CD4-positive, alpha-beta memory T cell (primary cell): ENCODE results near the gene PFKL. TPM values are rescaled to one million over a fixed set of nuclear protein-coding genes. Genes with fewer than 3 reads are reported as not detected.
"Not testable (repeated sequence)": the region's sequence is repeated elsewhere in the genome, so short reads cannot be mapped to it uniquely, and the experiment has no call there.

ENCODE experiments used
- CTCF ChIA-PET: fragments of 350-600 bp; sonication (Branson Sonifier 250); formaldehyde crosslinking; loops from one replicate; lab custom pipeline; 2021; ENCODE audit warnings: inconsistent platforms; ENCODE audit not compliant: partially characterized antibody; lab: Charles Lee
- POLR2A ChIA-PET: fragments of 350-600 bp; sonication (Branson Sonifier 250); formaldehyde crosslinking; loops from one replicate; lab custom pipeline; 2021; ENCODE audit not compliant: partially characterized antibody; lab: Charles Lee
- DNase-seq, 5 donors: peaks; one replicate each; pipeline versions ENCODE4 v3.0.0 to v3.0.0-alpha.2; 2020 to 2022; ENCODE audit warnings: mixed read lengths in 1 of 5
- H3K27ac ChIP-seq: one replicate; pipeline ENCODE4 v1.7.0; 2013; ENCODE audit warnings: low read depth, low read length
- H3K27me3 ChIP-seq: 2 replicates; pipeline ENCODE4 v1.7.0; 2013; ENCODE audit warnings: mild to moderate bottlenecking, low read length, moderate library complexity; ENCODE audit not compliant: insufficient read depth
- H3K36me3 ChIP-seq: 2 replicates; pipeline ENCODE4 v1.7.0; 2013; ENCODE audit warnings: mild to moderate bottlenecking, low read length, moderate library complexity; ENCODE audit not compliant: insufficient read depth
- H3K4me1 ChIP-seq: 2 replicates; pipeline ENCODE4 v1.7.0; 2013; ENCODE audit warnings: mild to moderate bottlenecking, low read length, moderate library complexity; ENCODE audit not compliant: insufficient read depth
- H3K4me3 ChIP-seq, 2 donors: one replicate each; pipeline ENCODE4 v1.7.0; 2013; ENCODE audit warnings: low read length in 2 of 2, mild to moderate bottlenecking in 1 of 2
- H3K9me3 ChIP-seq, 2 donors: one replicate each; pipeline ENCODE4 v1.7.0; 2013; ENCODE audit warnings: low read length in 2 of 2, control low read depth in 1 of 2; ENCODE audit not compliant: control insufficient read depth in 1 of 2
- H3K27ac Mint-ChIP-seq, 7 donors: one replicate each; pipeline ENCODE4 v1.8.0; 2020 to 2021; ENCODE audit warnings: mixed read lengths in 7 of 7, mild to moderate bottlenecking in 6 of 7, inconsistent platforms in 3 of 7, moderate library complexity in 3 of 7
- H3K27me3 Mint-ChIP-seq, 2 donors: one replicate each; pipeline ENCODE4 v1.8.0; 2020 to 2021; ENCODE audit warnings: mixed read lengths in 2 of 2
- H3K36me3 Mint-ChIP-seq, 2 donors: one replicate each; pipeline ENCODE4 v1.8.0; 2020 to 2021; ENCODE audit warnings: mixed read lengths in 2 of 2, inconsistent platforms in 1 of 2, mild to moderate bottlenecking in 1 of 2
- H3K4me1 Mint-ChIP-seq, 4 donors: one replicate each; pipeline ENCODE4 v1.8.0; 2020 to 2021; ENCODE audit warnings: mixed read lengths in 4 of 4, mild to moderate bottlenecking in 1 of 4
- H3K4me3 Mint-ChIP-seq, 8 donors: one replicate each; pipeline ENCODE4 v1.8.0; 2020 to 2021; ENCODE audit warnings: mixed read lengths in 8 of 8, mild to moderate bottlenecking in 7 of 8, moderate library complexity in 6 of 8, inconsistent platforms in 3 of 8
- H3K9me3 Mint-ChIP-seq, 8 donors: one replicate each; pipeline ENCODE4 v1.8.0; 2020 to 2021; ENCODE audit warnings: mixed read lengths in 8 of 8, mild to moderate bottlenecking in 5 of 8, inconsistent platforms in 3 of 8, moderate library complexity in 1 of 8
- intact Hi-C: fragments of 100-400 bp; cut with micrococcal nuclease; formaldehyde crosslinking; loops from one replicate; pipeline ENCODE4 v1.15.1; 2023
- polyA plus RNA-seq, 2 donors: library from polyadenylated mRNA; unstranded; fragments of 300-500 nt; fragmentation: Illumina TruSeq; gene quantifications; one replicate each; pipeline ENCODE4 v1.2.3, GENCODE V29; 2021
- total RNA-seq, 2 experiments: library from RNA; stranded (reverse); gene quantifications; one replicate each; pipeline ENCODE4 v1.2.3, GENCODE V29; 2021

The PFKL gene
- total and polyA plus RNA-seq, 4 experiments from 2014 or later: 132 to 145 (median 139) TPM

DNA sequence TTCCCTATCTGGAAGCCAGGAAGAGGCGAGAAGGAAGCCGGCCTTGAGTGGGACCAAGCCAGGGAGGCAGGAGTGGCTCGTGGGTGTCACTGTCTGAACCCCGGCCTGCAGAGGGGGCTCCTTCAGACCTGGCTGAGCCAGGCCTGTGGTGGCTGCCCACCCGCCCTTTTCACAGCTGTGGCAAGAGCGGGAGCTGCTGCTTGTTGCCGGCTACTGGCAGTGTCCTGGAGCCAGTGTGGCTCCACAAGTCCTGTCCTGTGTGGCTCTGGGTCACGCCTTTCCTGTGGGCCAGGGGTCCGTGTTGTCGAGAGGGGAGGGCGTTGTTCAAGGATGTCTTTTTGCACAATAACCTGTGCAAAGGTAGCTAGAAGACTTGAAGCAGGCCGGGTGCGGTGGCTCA, 1.3 kb downstream of the PFKL start:
- Mint-ChIP-seq H3K27ac (peak overlapping the region; percentile 52 to 86 (median 61)), H3K36me3 (peaks cover 0 to 14% of the 10 kb centered on the region in 2 donors), H3K4me3 (peak overlapping the region; percentile 80 to 86 (median 82)), H3K9me3 (peaks cover 0 to 2% (median 0%) of the 10 kb centered on the region in 8 donors), H3K4me1 (peaks cover 22 to 71% (median 53%) of the 10 kb centered on the region in 4 donors), H3K27me3 (no peaks in the 10 kb centered on the region)
- POLR2A ChIA-PET: interaction anchor here (0.6 to 1.2 kb wide), 3 partner anchors 15 to 500 kb away, joined by 3 read pairs; partner anchors contain the start of gene UBE2G2
- Histone ChIP-seq H3K27me3 (no peaks in the 10 kb centered on the region), H3K9me3 (no peaks in the 10 kb centered on the region), H3K27ac (peak overlapping the region; percentile 61), H3K4me3 (peak overlapping the region; percentile 57 to 67), H3K36me3 (no peaks in the 10 kb centered on the region), H3K4me1 (peaks cover 69% of the 10 kb centered on the region)
- peak in 1 of 5 donors; percentile 33 for DNase-seq
- intact Hi-C loops: no loop called here
- CTCF ChIA-PET: no interaction called here

GRCh38 chr21:44301961-44302406, 2.1 kb downstream of the PFKL start:
- Histone ChIP-seq H3K4me1 (peaks cover 69% of the 10 kb centered on the region), H3K27ac (no peak overlapping the region), H3K9me3 (no peaks in the 10 kb centered on the region), H3K36me3 (no peaks in the 10 kb centered on the region), H3K27me3 (no peaks in the 10 kb centered on the region), H3K4me3 (no peak overlapping the region)
- POLR2A ChIA-PET: interaction anchor here (0.6 to 1.2 kb wide), 3 partner anchors 14 to 38 kb away, joined by 3 read pairs; partner anchors contain the start of gene CFAP410
- peaks cover 0 to 16% of the 10 kb centered on the region in 2 donors for H3K36me3 Mint-ChIP-seq
- CTCF ChIA-PET: no interaction called here
- peaks cover 0 to 2% (median 0%) of the 10 kb centered on the region in 8 donors for H3K9me3 Mint-ChIP-seq
- H3K4me1 Mint-ChIP-seq: peaks cover 22 to 75% (median 53%) of the 10 kb centered on the region in 4 donors
- intact Hi-C loops: no loop called here
- DNase-seq: no peak
- peak overlapping the region; percentile 43 to 85 (median 67) for H3K4me3 Mint-ChIP-seq
- no peaks in the 10 kb centered on the region for H3K27me3 Mint-ChIP-seq
- peak overlapping the region in 5 of 7 donors; percentile 3 to 85 (median 65) for H3K27ac Mint-ChIP-seq

DNA sequence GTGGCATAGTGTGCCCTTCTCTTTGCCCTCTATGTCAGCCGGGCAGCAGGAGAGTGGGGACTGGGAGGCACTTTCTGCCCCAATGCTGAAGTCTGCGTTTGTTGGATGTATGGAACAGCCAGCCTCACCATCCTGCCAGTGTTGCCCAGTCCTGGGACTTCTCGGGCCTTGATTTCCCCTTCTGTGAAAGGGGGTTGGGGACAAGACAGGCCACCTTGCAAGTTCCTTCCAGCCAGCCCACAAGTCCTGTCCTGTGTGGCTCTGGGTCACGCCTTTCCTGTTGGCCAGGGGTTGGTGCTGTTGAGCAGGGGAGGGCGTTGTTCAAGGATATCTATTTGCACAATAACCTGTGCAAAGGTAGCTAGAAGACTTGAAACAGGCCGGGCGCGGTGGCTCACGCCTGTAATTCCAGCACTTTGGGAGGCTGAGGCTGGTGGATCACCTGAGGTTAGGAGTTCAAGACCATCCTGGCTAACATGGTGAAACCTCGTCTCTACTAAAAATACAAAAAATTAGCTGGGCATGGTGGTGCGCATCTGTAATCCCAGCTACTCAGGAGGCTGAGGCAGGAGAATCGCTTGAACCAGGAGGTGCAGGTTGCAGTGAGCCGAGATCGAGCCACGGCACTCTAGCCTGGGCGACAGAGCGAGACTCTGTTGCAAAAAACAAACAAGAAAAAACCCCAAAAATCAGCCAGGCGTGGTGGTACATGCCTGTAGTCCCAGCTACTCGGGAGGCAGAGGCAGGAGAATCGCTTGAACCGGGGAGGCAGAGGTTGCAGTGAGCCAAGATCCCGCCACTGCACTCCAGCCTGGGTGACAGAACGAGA, 2.9 kb downstream of the PFKL start:
- H3K36me3 Mint-ChIP-seq: peaks cover 0 to 20% of the 10 kb centered on the region in 2 donors
- POLR2A ChIA-PET: interaction anchor here (0.6 to 1.4 kb wide), 5 partner anchors 8 to 347 kb away, joined by 3 read pairs; partner anchors contain the start of gene CFAP410
- H3K27me3 ChIP-seq, H3K27ac ChIP-seq, H3K9me3 Mint-ChIP-seq, DNase-seq, intact Hi-C loops, H3K9me3 ChIP-seq, H3K4me3 ChIP-seq, H3K36me3 ChIP-seq, H3K27me3 Mint-ChIP-seq: not testable (repeated sequence)
- H3K4me1 Mint-ChIP-seq: peaks cover 25 to 69% (median 51%) of the 10 kb centered on the region in 4 donors
- peak overlapping the region; percentile 13 to 85 (median 66) for H3K4me3 Mint-ChIP-seq
- peaks cover 63% of the 10 kb centered on the region for H3K4me1 ChIP-seq
- peak overlapping the region in 5 of 7 donors; percentile 48 to 74 (median 70) for H3K27ac Mint-ChIP-seq
- CTCF ChIA-PET: interaction anchor here (0.7 to 1.3 kb wide), 3 partner anchors 16 to 40 kb away, joined by 3 to 4 read pairs (median 3); no protein-coding TSS in a partner anchor

DNA sequence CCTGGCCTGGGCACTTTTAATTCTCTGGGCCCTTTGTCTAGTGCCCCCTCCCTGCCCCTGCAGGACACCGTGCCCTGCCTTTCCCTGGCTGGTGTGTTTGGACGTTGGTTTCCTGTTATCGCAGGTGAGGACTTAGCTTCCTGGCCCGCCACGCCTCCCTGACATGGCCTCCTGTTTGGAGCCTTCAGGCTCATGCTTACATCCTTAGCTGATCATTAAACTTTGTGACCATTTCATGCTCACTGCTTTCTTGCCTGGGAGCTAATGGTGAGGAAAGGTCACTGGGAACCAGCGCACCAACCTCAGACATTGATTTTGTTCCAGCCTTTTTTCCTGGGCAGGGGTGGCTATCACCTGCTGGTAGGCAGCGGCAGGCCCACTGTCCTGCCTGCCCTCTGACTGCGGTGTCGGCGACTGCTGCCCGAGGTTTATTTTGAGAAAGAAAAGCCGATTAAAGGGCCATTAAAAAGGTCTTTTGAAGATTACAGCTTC, 3.7 kb downstream of the PFKL start:
- Mint-ChIP-seq H3K27me3 (no peaks in the 10 kb centered on the region), H3K4me3 (peak overlapping the region; percentile 76 to 89 (median 82)), H3K4me1 (peaks cover 22 to 66% (median 47%) of the 10 kb centered on the region in 4 donors), H3K9me3 (peaks cover 0 to 2% (median 0%) of the 10 kb centered on the region in 8 donors), H3K36me3 (peaks cover 4 to 26% of the 10 kb centered on the region in 2 donors), H3K27ac (peak overlapping the region; percentile 57 to 94 (median 86))
- no peaks in the 10 kb centered on the region for H3K27me3 ChIP-seq
- intact Hi-C loops: no loop called here
- H3K4me3 ChIP-seq: no peak overlapping the region
- H3K9me3 ChIP-seq: no peaks in the 10 kb centered on the region
- H3K27ac ChIP-seq: no peak overlapping the region
- H3K4me1 ChIP-seq: peaks cover 55% of the 10 kb centered on the region
- DNase-seq: no peak
- POLR2A ChIA-PET: interaction anchor here (1.2 to 1.4 kb wide), 3 partner anchors 9 to 280 kb away, joined by 3 read pairs; no protein-coding TSS in a partner anchor
- peaks cover 7% of the 10 kb centered on the region for H3K36me3 ChIP-seq
- CTCF ChIA-PET: interaction anchor here (0.7 to 1.3 kb wide), 3 partner anchors 16 to 39 kb away, joined by 3 to 4 read pairs (median 3); no protein-coding TSS in a partner anchor

GRCh38 chr21:44304011-44304616, 4.3 kb downstream of the PFKL start:
- Mint-ChIP-seq H3K4me3 (peak overlapping the region in 2 of 8 donors; percentile 85 to 89), H3K27me3 (no peaks in the 10 kb centered on the region), H3K36me3 (peaks cover 4 to 29% of the 10 kb centered on the region in 2 donors), H3K9me3 (no peaks in the 10 kb centered on the region), H3K27ac (peak overlapping the region in 5 of 7 donors; percentile 12 to 74 (median 53)), H3K4me1 (peaks cover 20 to 61% (median 43%) of the 10 kb centered on the region in 4 donors)
- ChIA-PET POLR2A (interaction anchor here (0.9 to 1.4 kb wide), 4 partner anchors 10 to 280 kb away, joined by 3 to 4 read pairs (median 3); no protein-coding TSS in a partner anchor), CTCF (no interaction called here)
- Histone ChIP-seq H3K4me1 (peaks cover 51% of the 10 kb centered on the region), H3K27ac (no peak overlapping the region), H3K36me3 (peaks cover 7% of the 10 kb centered on the region), H3K9me3 (no peaks in the 10 kb centered on the region), H3K27me3 (no peaks in the 10 kb centered on the region), H3K4me3 (no peak overlapping the region)
- DNase-seq: no peak
- intact Hi-C loops: no loop called here

DNA sequence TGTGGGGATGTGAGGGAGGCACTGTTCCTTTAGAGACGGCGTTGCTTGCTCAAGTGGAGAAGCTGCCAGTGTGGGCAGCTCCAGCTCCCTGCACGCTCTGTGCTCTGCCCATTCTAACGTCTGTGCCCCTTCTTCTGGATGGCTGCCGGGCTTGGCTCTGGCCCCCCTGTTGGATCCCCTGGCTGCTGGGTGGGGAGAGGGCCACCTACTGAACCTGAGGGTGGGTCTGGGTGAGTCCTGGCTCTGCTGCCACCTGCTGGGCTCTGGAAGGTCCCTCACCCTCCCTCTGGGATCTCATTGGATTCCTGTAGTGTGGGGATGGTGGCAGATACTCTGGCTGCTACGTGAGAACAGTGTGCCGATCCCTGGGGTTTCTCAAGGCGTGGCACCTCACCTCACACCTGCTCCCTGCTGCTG, 5.0 kb downstream of the PFKL start:
- no peaks in the 10 kb centered on the region for H3K27me3 Mint-ChIP-seq

More for the DNA sequence above, 5.0 kb downstream of the PFKL start:
- Histone ChIP-seq H3K36me3 (peaks cover 7% of the 10 kb centered on the region), H3K4me3 (no peak overlapping the region), H3K27me3 (no peaks in the 10 kb centered on the region), H3K4me1 (peaks cover 46% of the 10 kb centered on the region), H3K27ac (no peak overlapping the region), H3K9me3 (no peaks in the 10 kb centered on the region)
- peak in 4 of 5 donors; percentile 38 to 43 (median 41) for DNase-seq
- Mint-ChIP-seq H3K36me3 (peaks cover 4 to 27% of the 10 kb centered on the region in 2 donors), H3K4me3 (peak overlapping the region in 5 of 8 donors; percentile 21 to 71 (median 48)), H3K9me3 (no peaks in the 10 kb centered on the region), H3K27ac (peak overlapping the region; percentile 53 to 90 (median 75)), H3K4me1 (peaks cover 18 to 57% (median 39%) of the 10 kb centered on the region in 4 donors)
- intact Hi-C loops: no loop called here
- CTCF ChIA-PET: interaction anchor here (0.6 kb wide), 1 partner anchor 221 kb away, joined by 3 read pairs; no protein-coding TSS in a partner anchor
- POLR2A ChIA-PET: interaction anchor here (0.9 kb wide), 1 partner anchor 34 kb away, joined by 4 read pairs; no protein-coding TSS in a partner anchor
